Liver (tissue), 9 donors: ENCODE results near the gene MSH4. TPM values are rescaled to one million over a fixed set of nuclear protein-coding genes. Genes with fewer than 3 reads are reported as not detected.
"Not testable (repeated sequence)": the region's sequence is repeated elsewhere in the genome, so short reads cannot be mapped to it uniquely, and the experiment has no call there.

Experiments used
- DNase-seq: peaks from one replicate; pipeline ENCODE4 v3.0.0-alpha.2; 2017; ENCODE audit warnings: low spot score
- H3K27ac ChIP-seq, 2 donors: one replicate each; pipeline ENCODE4 v1.7.0; 2013; ENCODE audit warnings: inconsistent platforms in 2 of 2, low read length in 2 of 2, control low read depth in 1 of 2, low read depth in 1 of 2, mild to moderate bottlenecking in 1 of 2
- H3K27me3 ChIP-seq, 4 donors: one replicate each; pipeline versions ENCODE4 v1.6.1 to v1.7.0; 2013; ENCODE audit warnings: low read length in 3 of 4, inconsistent platforms in 1 of 4, mild to moderate bottlenecking in 1 of 4, moderate library complexity in 1 of 4; ENCODE audit not compliant: control insufficient read depth in 4 of 4, insufficient read depth in 4 of 4
- H3K36me3 ChIP-seq, 4 donors: one replicate each; pipeline versions ENCODE4 v1.6.1 to v1.7.0; 2013; ENCODE audit warnings: low read length in 3 of 4, mild to moderate bottlenecking in 3 of 4, low read depth in 1 of 4, moderate library complexity in 1 of 4; ENCODE audit not compliant: control insufficient read depth in 4 of 4, insufficient read depth in 3 of 4
- H3K4me1 ChIP-seq, 4 donors: one replicate each; pipeline versions ENCODE4 v1.6.1 to v1.7.0; 2013; ENCODE audit warnings: low read length in 3 of 4, mild to moderate bottlenecking in 3 of 4, moderate library complexity in 1 of 4; ENCODE audit not compliant: control insufficient read depth in 4 of 4, insufficient read depth in 4 of 4
- H3K4me3 ChIP-seq, 3 donors: one replicate each; pipeline versions ENCODE4 v1.6.1 to v1.7.0; 2013; ENCODE audit warnings: low read length in 3 of 3, control low read depth in 1 of 3, low read depth in 1 of 3, mild to moderate bottlenecking in 1 of 3
- H3K9ac ChIP-seq, 2 donors: one replicate each; pipeline ENCODE4 v1.7.0; 2013; ENCODE audit warnings: low read length in 2 of 2, mild to moderate bottlenecking in 2 of 2, moderate library complexity in 2 of 2, control low read depth in 1 of 2, low read depth in 1 of 2
- H3K9me3 ChIP-seq, 4 donors: one replicate each; pipeline versions ENCODE4 v1.6.1 to v1.7.0; 2013; ENCODE audit warnings: low read length in 3 of 4; ENCODE audit not compliant: control insufficient read depth in 4 of 4
- EGR1 ChIP-seq, 2 donors: IDR thresholded peaks; 2 replicates each; pipeline ENCODE4 v1.6.1; 2016 to 2018; ENCODE audit warnings: antibody characterized with exemption in 2 of 2, low read depth in 2 of 2
- FOXA1 ChIP-seq: IDR thresholded peaks from 2 replicates; pipeline ENCODE4 v1.6.1; 2016; ENCODE audit warnings: antibody characterized with exemption
- FOXA2 ChIP-seq: IDR thresholded peaks from 2 replicates; pipeline ENCODE4 v1.6.1; 2016; ENCODE audit warnings: antibody characterized with exemption
- GABPA ChIP-seq, 2 donors: IDR thresholded peaks in 1 of 2; conservative IDR thresholded peaks in 1 of 2; 2 replicates each; pipeline ENCODE4 v1.6.1; 2016; ENCODE audit warnings: antibody characterized with exemption in 2 of 2, mild to moderate bottlenecking in 1 of 2, moderate library complexity in 1 of 2
- HNF4A ChIP-seq, 2 donors: conservative IDR thresholded peaks; 2 replicates each; pipeline ENCODE4 v1.6.1; 2016; ENCODE audit warnings: antibody characterized with exemption in 2 of 2, mild to moderate bottlenecking in 2 of 2
- HNF4G ChIP-seq: IDR thresholded peaks from 2 replicates; pipeline ENCODE4 v1.6.1; 2016; ENCODE audit warnings: antibody characterized with exemption
- JUND ChIP-seq, 2 donors: IDR thresholded peaks; 2 replicates each; pipeline ENCODE4 v1.6.1; 2016; ENCODE audit warnings: antibody characterized with exemption in 2 of 2
- NR2F2 ChIP-seq: IDR thresholded peaks from 2 replicates; pipeline ENCODE4 v1.6.1; 2016; ENCODE audit warnings: antibody characterized with exemption
- RAD21 ChIP-seq, 2 donors: IDR thresholded peaks; 2 replicates each; pipeline ENCODE4 v1.6.1; 2016; ENCODE audit warnings: antibody characterized with exemption in 2 of 2, mild to moderate bottlenecking in 2 of 2
- SP1 ChIP-seq: IDR thresholded peaks from 2 replicates; pipeline ENCODE4 v1.6.1; 2018; ENCODE audit warnings: antibody characterized with exemption, mild to moderate bottlenecking
- TAF1 ChIP-seq: conservative IDR thresholded peaks from 2 replicates; pipeline ENCODE4 v1.6.1; 2016; ENCODE audit warnings: antibody characterized with exemption, mild to moderate bottlenecking
- YY1 ChIP-seq: IDR thresholded peaks from 2 replicates; pipeline ENCODE4 v1.6.1; 2016; ENCODE audit warnings: antibody characterized with exemption, mild to moderate bottlenecking
- ZBTB33 ChIP-seq: IDR thresholded peaks from 2 replicates; pipeline ENCODE4 v1.6.1; 2016; ENCODE audit warnings: antibody characterized with exemption
- WGBS: extraction: QIAGEN DNeasy Blood & Tissue Kit; methylation state at CpG from one replicate; pipeline ENCODE4 v1.1.7; 2013; 5-methylcytosine and 5-hydroxymethylcytosine counted together
- polyA plus RNA-seq, 2 donors: library from polyadenylated mRNA; stranded (reverse) in 1 of 2; unstranded in 1 of 2; fragments of 200-250 nt in 1 of 2; fragments of >200 nt in 1 of 2; fragmentation: Nextera tagmentation in 1 of 2; extraction: Ambion mirVana in 1 of 2; gene quantifications; one replicate each; pipeline versions ENCODE4 v1.2.1 to v1.2.3, GENCODE V29; 2013 to 2015
- total RNA-seq, 2 donors: library from RNA; depleted of rRNA; stranded (reverse); fragments of >200 nt; gene quantifications; one replicate each; pipeline ENCODE4 v1.2.3, GENCODE V29; 2014
- TF ChIP-seq, protein P1 (sequence below): IDR thresholded peaks from 2 replicates; pipeline ENCODE4 v1.6.1; 2016; ENCODE audit warnings: antibody characterized with exemption
- TF ChIP-seq, protein P2 (sequence below): IDR thresholded peaks from 2 replicates; pipeline ENCODE4 v1.6.1; 2016; ENCODE audit warnings: antibody characterized with exemption
- donor health status: healthy.
- donor health status: healthy.
- donor health status: healthy.
- donor health status: healthy.
- donor health status: healthy.

MSH4 gene
- total and polyA plus RNA-seq, 4 donors: 0.08 to 0.14 TPM; not detected in 2

DNA sequence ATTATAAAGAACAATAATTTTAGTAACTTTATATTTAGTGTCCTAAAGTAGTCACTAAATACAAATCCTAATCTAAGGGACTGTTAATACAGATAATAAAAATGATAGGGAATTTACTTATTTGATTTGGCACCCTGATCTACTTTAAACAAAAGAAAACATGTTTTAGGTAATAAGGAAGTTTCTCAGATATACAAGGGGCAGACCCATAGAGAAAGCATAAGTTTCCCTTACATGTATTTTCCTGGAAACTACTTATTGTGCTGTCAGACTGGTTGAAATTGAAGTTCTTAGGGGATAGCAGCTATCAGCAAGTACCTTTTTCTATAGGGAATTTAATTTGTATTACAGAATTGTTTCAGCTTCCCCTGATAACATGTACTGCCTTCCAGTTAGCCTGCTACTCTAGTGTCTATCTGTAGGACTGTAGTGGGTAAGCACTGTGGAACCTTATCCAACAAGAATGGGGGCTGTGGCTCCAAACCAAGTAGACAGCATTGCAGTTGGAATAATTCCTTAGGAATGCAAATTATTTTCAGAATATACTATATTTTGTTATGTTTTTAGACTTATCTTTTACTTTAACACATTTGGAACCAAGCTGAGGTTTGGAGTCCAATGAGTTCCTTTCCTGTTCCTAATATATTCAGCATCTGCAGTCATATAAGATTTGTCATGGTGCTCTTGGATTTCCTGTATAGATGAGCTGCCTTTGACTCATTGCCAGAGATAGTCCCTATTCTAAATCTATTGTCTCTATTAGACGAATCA is 14.7 kb downstream of the MSH4 start:
- H3K4me3 ChIP-seq: no peak overlapping the region
- DNase-seq: no peak
- H3K9me3 ChIP-seq: no peaks in the 10 kb centered on the region
- TF ChIP-seq HNF4G: no peak
- no peak for TF ChIP-seq SP1
- TF ChIP-seq GABPA (IDR thresholded peaks at IDR 0.05 in 1 of 2, conservative IDR thresholded peaks at IDR 0.05 in 1 of 2): no peak
- no peak for TF ChIP-seq NR2F2
- TF ChIP-seq, protein P1, sequence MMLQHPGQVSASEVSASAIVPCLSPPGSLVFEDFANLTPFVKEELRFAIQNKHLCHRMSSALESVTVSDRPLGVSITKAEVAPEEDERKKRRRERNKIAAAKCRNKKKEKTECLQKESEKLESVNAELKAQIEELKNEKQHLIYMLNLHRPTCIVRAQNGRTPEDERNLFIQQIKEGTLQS: no peak
- no peak for TF ChIP-seq EGR1 (IDR thresholded peaks at IDR 0.05; ENCODE audit: low read depth in 2 of 2)
- no peak for TF ChIP-seq YY1
- no peak for TF ChIP-seq FOXA1
- TF ChIP-seq, protein P2, sequence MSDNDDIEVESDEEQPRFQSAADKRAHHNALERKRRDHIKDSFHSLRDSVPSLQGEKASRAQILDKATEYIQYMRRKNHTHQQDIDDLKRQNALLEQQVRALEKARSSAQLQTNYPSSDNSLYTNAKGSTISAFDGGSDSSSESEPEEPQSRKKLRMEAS: no peak
- TF ChIP-seq ZBTB33: no peak
- TF ChIP-seq RAD21 (IDR thresholded peaks at IDR 0.05): no peak
- no peak for TF ChIP-seq JUND (IDR thresholded peaks at IDR 0.05)
- no peak for TF ChIP-seq TAF1
- no peaks in the 10 kb centered on the region for H3K27me3 ChIP-seq
- no peak overlapping the region for H3K27ac ChIP-seq
- H3K4me1 ChIP-seq: no peaks in the 10 kb centered on the region
- H3K9ac ChIP-seq: no peak overlapping the region
- 76% methylated on average over 1 of the region's 1 CpG for WGBS
- H3K36me3 ChIP-seq: no peaks in the 10 kb centered on the region

DNA sequence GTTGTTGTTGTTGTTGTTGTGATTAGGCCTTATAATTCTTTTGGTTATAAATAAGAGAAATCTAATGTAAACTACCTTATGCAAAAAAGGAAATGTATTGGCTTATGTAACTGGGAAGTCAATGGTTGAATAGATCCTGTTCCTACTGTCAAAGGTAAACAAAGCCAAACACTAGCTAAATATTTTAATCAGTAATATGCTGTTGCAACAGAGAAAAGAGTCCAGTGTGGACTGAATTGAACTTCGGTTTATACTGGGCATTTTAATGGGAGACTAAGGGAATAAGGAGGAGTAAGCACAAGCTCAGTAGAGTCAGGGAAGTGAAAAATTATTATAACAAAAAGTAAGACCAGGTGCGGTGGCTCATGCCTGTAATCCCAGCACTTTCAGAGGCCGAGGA is 15.4 kb downstream of the MSH4 start:
- Histone ChIP-seq H3K27ac (no peak overlapping the region), H3K9me3 (no peaks in the 10 kb centered on the region), H3K27me3 (no peaks in the 10 kb centered on the region), H3K4me3 (no peak overlapping the region), H3K36me3 (no peaks in the 10 kb centered on the region), H3K4me1 (no peaks in the 10 kb centered on the region), H3K9ac (no peak overlapping the region)
- DNase-seq: no peak
- 75% methylated on average over 3 of the region's 3 CpGs for WGBS
- TF ChIP-seq RAD21 (IDR thresholded peaks at IDR 0.05) (no peak), NR2F2 (no peak), YY1 (no peak), HNF4A (conservative IDR thresholded peaks at IDR 0.05) (no peak), HNF4G (no peak), FOXA2 (no peak), FOXA1 (no peak), EGR1 (IDR thresholded peaks at IDR 0.05; ENCODE audit: low read depth in 2 of 2) (no peak)

- H3K4me3 ChIP-seq, H3K4me1 ChIP-seq, H3K9ac ChIP-seq, DNase-seq, H3K27me3 ChIP-seq, H3K27ac ChIP-seq, H3K36me3 ChIP-seq, H3K9me3 ChIP-seq: not testable (repeated sequence)
- WGBS: 85% methylated on average over 1 of the region's 1 CpG
Measured at GRCh38 chr1:75823596-75823995, 26.9 kb downstream of the MSH4 start.
